GM12864 (cell line): ENCODE data around the gene C3.
"Not testable (repeated sequence)": the region's sequence is repeated elsewhere in the genome, so short reads cannot be mapped to it uniquely, and the experiment has no call there.

Experiments
- DNase-seq: peaks from one replicate; pipeline ENCODE4 v3.0.0-alpha.2; 2011; ENCODE audit warnings: low read depth
- H3K4me3 ChIP-seq: 2 replicates; pipeline ENCODE4 v1.5.1; 2011; ENCODE audit warnings: mild to moderate bottlenecking, low read depth, low read length, control low read depth
- TF ChIP-seq, protein P1 (sequence below): IDR thresholded peaks from 2 replicates; pipeline ENCODE4 v1.5.1; 2011; ENCODE audit warnings: low read depth, mild to moderate bottlenecking, moderate library complexity, low read length, control low read depth, inconsistent platforms; ENCODE audit errors: missing control alignments

C3 gene

DNA sequence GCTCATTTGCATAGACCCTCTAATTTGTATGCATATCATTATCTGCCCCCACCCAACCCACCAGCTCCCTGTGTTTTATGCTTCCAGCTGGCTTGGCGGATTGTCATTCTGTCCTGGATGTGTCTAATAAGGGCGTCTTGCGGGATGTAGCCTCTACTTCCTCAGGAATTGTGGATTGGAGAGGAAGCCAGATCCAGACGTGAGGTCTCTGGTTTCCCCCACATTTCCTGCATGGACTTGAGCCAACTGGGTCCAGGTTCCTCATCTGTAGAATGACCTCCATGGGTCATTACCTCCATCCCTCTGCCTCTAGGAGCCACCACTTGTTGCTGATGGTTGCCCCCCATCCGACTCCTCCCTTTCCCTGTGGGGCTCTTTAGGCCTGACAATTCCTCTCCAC is 57.7 kb downstream of the C3 start:
- TF ChIP-seq, protein P1, sequence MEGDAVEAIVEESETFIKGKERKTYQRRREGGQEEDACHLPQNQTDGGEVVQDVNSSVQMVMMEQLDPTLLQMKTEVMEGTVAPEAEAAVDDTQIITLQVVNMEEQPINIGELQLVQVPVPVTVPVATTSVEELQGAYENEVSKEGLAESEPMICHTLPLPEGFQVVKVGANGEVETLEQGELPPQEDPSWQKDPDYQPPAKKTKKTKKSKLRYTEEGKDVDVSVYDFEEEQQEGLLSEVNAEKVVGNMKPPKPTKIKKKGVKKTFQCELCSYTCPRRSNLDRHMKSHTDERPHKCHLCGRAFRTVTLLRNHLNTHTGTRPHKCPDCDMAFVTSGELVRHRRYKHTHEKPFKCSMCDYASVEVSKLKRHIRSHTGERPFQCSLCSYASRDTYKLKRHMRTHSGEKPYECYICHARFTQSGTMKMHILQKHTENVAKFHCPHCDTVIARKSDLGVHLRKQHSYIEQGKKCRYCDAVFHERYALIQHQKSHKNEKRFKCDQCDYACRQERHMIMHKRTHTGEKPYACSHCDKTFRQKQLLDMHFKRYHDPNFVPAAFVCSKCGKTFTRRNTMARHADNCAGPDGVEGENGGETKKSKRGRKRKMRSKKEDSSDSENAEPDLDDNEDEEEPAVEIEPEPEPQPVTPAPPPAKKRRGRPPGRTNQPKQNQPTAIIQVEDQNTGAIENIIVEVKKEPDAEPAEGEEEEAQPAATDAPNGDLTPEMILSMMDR = no peak
- no peak overlapping the region for H3K4me3 ChIP-seq
- DNase-seq = no peak

DNA sequence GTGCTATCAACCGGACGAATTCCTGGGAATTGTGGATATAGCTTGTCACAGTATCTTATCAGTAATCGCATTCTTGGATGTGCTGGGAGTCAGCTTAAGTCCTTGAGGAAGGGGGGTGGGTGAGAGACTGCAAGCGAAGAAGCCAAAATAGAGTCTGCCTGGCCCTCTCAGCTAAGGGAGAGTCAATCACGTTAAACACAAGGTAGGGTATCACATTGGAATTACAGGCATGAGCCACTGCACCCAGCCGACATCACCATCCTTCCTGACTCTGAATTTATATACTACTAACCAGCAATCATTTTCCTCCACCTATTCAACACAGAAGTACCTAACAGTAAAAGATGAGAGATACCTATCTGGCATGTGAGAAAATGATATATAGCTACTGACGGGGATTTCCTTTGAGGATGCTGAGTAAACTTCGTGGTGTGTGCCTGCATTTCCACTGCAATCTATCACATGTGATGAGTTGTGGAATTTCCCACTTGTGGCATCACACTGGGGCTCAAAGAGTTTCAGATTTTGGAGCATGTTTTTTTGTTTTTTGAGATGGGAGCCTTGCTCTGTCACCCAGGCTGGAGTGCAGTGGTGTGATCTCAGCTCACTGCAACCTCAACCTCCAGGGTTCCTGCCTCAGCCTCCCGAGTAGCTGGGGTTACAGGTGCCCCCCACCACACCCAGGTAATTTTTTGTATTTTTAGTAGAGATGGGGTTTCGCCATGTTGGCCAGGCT is 58.8 kb downstream of the C3 start:
- peak; percentile 59 for DNase-seq
- H3K4me3 ChIP-seq = not testable (repeated sequence)

DNA sequence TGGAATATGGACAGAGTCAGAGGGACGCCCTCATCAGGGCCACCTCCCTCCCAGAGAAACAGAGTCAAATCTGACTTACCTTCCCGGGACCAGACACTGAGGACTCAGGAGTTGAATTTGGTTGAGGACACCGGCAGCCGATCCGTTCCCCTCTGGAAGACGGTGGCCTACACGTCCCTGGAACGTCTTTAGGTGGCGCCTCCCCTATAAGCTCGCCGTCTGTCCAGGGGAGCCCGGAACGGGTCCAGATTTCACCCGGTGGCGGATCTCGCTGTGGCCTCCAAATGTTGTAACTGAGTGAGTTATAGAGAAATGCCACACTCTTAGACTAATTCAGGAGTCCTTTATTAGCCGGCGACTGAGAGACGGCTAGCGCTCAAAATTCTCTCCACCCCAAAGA is 59.5 kb downstream of the C3 start:
- DNase-seq = no peak
- H3K4me3 ChIP-seq = no peak overlapping the region
- TF ChIP-seq, protein P1 = no peak

DNA sequence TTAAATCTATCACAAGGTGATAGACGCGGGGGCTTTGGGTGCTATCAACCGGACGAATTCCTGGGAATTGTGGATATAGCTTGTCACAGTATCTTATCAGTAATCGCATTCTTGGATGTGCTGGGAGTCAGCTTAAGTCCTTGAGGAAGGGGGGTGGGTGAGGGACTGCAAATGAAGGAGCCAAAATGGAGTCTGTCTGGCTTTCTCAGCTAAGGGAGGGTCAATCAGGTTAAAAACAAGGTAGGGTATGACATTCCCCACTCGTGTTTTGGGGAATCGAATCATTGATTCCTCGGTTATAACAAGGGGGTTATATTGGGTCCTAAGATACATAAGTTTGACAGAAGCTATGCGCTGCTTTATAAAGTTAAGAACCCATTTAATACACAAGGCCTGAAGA is 64.1 kb downstream of the C3 start:
- not testable (repeated sequence) for DNase-seq, H3K4me3 ChIP-seq

DNA sequence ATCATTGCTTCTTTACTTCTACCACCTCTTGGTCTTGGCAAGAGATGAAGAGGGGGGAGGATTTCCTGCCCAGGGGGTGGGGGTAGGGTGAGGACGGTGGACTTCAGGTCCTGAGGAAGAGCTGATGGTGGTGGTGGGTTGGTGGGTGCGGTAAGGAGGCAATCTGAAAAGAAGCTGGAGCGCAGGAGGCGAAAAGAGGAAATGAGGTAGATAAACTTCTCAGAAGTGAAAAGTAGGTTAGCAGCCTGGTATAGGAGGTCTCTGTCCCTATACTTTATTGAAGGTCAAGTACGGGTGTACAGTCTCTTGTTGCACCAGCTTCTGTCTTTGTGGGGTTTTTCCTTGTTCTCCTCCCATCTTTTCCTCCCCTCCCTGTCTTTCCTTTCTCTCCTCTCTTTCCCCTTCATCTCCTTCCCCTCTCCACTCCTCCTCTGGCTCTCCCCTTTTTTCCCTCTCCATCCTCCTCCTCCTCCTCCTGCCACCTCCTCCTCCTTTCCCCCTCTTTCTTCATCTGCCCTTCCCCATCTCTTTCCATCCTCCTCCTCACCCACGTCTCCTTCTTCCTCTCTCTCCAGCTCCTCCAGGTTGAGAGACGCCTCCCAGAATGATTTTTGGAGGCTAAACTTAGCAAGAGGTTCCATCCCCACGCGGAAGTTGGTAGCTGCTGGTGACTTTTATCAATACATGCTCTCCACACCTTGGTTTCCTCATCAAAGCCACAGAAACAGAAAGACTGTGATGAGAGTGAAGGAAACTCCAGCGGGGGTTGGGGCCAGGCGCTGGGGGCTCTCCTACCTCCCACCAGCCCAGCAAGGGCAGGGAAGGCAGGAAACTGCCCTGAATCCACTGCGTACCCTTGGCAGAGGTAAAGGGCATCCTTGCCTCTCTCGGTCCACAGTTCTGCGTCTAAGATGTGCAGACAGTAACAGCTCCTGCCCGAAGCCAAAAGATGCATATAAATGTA is 65.8 kb downstream of the C3 start:
- TF ChIP-seq, protein P1 = no peak
- H3K4me3 ChIP-seq = no peak overlapping the region; the same call in 1 of the 2 replicates
- DNase-seq = no peak

DNA sequence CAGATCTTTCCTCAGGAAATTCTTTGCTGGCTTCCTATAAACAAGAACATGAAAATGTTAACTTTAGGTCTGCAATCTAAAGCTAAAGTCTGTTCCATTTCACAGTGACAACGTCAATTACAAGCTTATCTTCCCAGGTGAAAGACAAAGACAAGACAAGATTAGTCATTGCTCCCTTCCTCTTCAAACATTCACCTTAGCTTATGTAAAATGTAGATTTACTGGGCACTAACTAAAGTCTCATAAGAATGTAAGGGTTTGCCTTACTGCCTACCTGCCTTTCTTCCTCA is 67.7 kb downstream of the C3 start:
- DNase-seq = no peak
- no peak overlapping the region for H3K4me3 ChIP-seq
- TF ChIP-seq, protein P1 = no peak

DNA sequence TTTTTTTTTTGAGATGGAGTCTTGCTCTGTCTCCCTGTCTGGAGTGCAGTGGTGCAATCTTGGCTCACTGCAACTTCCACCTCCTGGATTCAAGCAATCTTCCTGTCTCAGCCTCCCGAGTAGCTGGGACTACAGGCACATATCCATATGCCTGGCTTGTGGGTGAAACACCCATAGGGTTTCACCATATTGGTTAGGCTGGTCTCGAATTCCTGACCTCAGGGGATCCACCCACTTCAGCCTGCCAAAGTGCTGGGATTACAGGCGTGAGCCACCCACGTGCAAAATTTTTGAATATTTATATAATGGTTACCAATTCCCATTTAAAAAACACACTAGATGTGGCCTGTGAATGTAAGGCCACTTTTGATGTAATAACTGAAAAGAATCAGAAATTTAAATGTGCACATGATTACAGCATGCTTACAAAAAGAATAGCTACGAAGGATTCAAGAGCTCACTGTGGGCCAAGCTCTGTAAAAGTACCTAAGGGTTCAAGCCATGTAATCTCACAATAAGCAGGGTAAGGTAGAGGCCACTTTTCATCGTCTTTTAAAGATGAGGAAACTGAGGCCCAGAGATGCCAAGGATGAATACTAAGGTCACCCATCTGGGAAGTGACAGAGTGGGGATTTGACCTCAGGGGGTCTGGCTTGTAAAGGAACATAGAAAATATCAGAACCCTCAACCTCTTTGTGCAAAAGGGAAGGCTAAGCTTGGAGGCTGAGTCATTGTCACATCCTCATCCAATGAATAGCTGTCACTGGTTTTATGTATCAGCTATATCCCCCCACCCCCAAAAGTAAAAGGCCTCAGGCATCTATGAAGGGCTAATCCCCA is 68.3 kb downstream of the C3 start:
- TF ChIP-seq, protein P1 = no peak
- no peak overlapping the region for H3K4me3 ChIP-seq
- DNase-seq = no peak
